Mucosa of rectum (tissue), 2 donors: Measurements from ENCODE around the gene RET.

ENCODE experiments used
- H3K27ac ChIP-seq, 2 donors: one replicate each; pipeline ENCODE4 v1.7.0; 2013; ENCODE audit warnings: inconsistent platforms in 2 of 2, low read depth in 2 of 2, low read length in 2 of 2
- H3K27me3 ChIP-seq, 2 donors: one replicate each; pipeline ENCODE4 v1.7.0; 2013; ENCODE audit warnings: low read length in 2 of 2; ENCODE audit not compliant: control insufficient read depth in 2 of 2, insufficient read depth in 2 of 2
- H3K36me3 ChIP-seq, 2 donors: one replicate each; pipeline ENCODE4 v1.7.0; 2013; ENCODE audit warnings: low read length in 2 of 2; ENCODE audit not compliant: control insufficient read depth in 2 of 2, insufficient read depth in 2 of 2
- H3K4me1 ChIP-seq, 2 donors: one replicate each; pipeline ENCODE4 v1.7.0; 2013; ENCODE audit warnings: low read length in 2 of 2, mild to moderate bottlenecking in 1 of 2; ENCODE audit not compliant: control insufficient read depth in 2 of 2, insufficient read depth in 2 of 2
- H3K4me3 ChIP-seq, 2 donors: one replicate each; pipeline ENCODE4 v1.7.0; 2013; ENCODE audit warnings: low read length in 2 of 2
- H3K9ac ChIP-seq, 2 donors: one replicate each; pipeline ENCODE4 v1.7.0; 2013; ENCODE audit warnings: low read length in 2 of 2, low read depth in 1 of 2, mild to moderate bottlenecking in 1 of 2
- H3K9me3 ChIP-seq, 2 donors: one replicate each; pipeline ENCODE4 v1.7.0; 2013; ENCODE audit warnings: low read length in 2 of 2; ENCODE audit not compliant: control insufficient read depth in 2 of 2
- donor health status: healthy.
- donor health status: Normal muscosa, but diverticular disease.

RET gene

DNA sequence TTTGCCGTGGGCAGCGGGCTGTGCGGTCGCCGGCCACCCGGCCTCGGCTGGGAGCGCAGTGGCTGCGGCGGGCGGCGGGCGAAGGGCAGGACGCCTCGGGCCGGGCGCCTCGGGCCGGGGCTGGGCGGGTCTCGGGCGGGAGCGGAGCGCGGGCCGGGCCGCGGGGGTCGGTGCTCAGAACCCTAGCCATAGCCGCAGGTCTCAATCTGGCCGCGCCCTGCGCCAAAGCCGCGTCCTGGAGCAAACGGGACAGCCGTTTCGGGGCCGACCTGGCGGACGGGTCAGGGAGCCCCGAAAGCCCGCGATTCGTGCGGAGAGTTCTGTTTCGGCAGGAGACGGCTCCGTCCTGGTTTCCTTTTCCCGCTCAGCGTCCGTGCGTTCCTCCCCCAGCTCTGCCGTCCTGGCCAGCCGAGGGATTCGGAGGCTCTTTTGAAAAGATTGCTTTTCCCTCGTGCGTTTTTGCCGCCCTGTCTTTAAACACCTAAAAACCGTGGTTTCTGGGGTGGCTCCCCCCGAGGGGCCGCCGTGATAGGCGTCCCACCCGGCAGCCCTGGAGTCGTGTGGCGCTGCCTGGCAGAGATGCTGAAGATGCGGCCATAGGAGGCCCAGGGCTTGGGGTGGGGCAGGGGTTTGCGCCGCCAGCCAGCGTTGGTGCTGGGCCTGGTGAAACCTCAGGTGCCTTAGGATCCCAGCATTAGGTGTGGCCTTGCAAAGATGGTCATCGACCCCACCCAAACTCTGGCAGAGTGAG, 727 bp downstream of the RET start:
- Histone ChIP-seq H3K27ac (no peak overlapping the region), H3K9ac (no peak overlapping the region), H3K9me3 (no peaks in the 10 kb centered on the region), H3K36me3 (no peaks in the 10 kb centered on the region), H3K4me3 (peak overlapping the region; percentile 22 to 30), H3K4me1 (peaks cover 0 to 9% of the 10 kb centered on the region in 2 donors), H3K27me3 (peaks cover 3 to 13% of the 10 kb centered on the region in 2 donors)

DNA sequence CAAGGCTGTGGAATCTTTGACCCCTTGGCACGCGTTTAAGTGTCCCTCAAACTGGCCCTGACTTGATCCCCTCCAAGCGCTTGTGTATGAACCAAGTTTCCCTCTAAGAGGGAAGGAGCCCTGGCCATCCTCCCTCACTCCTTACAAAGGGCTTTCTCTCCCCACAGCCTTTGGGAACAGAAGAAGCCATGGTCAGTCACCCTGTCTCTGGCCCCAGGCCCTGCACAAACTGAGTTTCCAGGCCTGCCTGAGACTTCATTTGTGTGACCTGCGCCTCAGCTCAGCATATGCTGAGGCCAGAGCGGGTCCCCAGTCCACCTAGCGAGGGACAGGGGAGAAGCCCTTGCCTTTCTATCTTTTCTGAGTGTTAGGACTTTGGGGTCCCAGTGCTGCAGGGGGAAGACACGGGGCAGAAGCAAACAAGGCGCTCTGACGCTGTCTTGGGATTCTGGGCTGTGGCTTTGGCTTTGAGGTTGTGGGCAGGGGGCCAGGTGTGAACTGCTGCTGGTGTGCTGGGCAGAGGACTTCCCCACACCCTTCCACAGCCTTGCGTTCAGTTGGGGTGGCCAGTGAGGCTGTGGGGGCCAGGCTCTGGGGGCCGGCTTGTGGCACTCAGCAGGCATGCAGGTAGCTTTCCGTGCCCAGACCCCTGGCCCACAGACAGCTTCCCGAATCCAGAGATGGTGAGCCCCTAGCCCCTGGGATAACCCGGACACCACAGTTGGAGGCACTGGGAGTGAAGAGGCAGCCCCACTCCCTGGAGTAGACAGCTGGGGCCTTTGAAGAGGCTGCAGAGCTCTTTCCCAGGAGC, 1.5 kb downstream of the RET start:
- no peak overlapping the region for H3K9ac ChIP-seq
- H3K4me1 ChIP-seq, result peaks cover 0 to 9% of the 10 kb centered on the region in 2 donors
- H3K4me3 ChIP-seq, result peak overlapping the region; percentile 22 to 30
- H3K9me3 ChIP-seq, result no peaks in the 10 kb centered on the region
- peaks cover 3 to 10% of the 10 kb centered on the region in 2 donors for H3K27me3 ChIP-seq
- H3K36me3 ChIP-seq, result no peaks in the 10 kb centered on the region
- H3K27ac ChIP-seq, result no peak overlapping the region

DNA sequence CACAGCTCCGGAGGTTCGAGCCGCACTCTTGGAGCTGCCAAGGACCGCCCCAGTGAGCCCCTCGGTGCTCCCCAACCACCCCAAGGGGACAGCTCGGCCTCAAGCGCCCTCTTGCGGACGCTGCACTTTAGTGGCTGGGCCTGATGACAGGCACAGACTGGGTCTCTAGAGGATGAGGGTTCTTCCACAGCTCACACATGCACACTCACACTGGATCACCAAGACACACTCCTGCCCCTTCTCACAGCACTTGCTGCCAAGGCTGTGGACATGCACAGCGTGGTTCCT, 2.1 kb downstream of the RET start:
- Histone ChIP-seq H3K36me3 (no peaks in the 10 kb centered on the region), H3K4me1 (peaks cover 0 to 9% of the 10 kb centered on the region in 2 donors), H3K27ac (no peak overlapping the region), H3K4me3 (no peak overlapping the region), H3K9me3 (no peaks in the 10 kb centered on the region), H3K27me3 (peaks cover 3 to 8% of the 10 kb centered on the region in 2 donors), H3K9ac (no peak overlapping the region)

DNA sequence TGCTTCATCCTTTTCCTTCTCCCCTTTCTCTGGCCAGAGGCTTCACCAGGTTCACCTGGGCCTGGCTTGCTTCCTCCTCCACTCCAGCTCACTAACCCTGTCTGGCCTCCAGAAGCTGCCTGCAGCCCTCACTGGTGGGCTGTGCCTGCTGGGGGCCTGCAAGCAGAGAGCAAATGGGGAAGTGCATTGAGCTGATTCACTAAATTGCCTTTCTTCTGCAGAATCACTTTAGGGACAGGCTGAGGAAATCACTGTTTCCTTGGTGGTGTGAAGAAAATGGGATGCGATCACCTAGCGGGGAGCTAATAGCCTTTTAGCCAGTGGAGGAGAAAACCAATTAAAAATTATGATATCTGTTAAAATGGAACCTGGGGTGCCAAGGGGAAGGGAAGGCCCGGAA, 3.0 kb downstream of the RET start:
- no peak overlapping the region for H3K27ac ChIP-seq
- no peaks in the 10 kb centered on the region for H3K36me3 ChIP-seq
- no peak overlapping the region for H3K4me3 ChIP-seq
- no peaks in the 10 kb centered on the region for H3K9me3 ChIP-seq
- peaks cover 0 to 9% of the 10 kb centered on the region in 2 donors for H3K4me1 ChIP-seq
- H3K9ac ChIP-seq, result no peak overlapping the region
- peaks cover 3 to 8% of the 10 kb centered on the region in 2 donors for H3K27me3 ChIP-seq

DNA sequence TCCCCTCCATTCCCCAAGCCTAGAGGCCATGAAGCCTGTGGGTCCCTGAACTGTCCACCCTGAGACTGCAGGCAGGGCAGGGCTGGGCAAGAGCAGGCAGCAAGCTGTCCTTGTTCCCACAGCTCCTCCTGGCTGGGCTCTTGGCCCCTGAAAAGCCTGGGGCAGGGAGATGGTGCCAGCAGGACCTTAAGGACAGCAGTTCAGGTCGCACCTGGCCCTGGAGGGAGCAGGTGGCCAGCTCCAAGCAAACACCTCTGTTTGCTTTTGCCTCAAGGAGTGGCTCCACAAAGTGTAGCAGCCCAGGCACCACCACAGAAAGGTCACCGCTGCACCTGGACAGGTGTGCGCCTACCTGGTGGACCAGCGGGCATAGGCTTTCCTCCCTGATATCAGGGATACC, 5.2 kb downstream of the RET start:
- peaks cover 0 to 4% of the 10 kb centered on the region in 2 donors for H3K27me3 ChIP-seq
- H3K4me3 ChIP-seq, result no peak overlapping the region
- no peak overlapping the region for H3K9ac ChIP-seq
- peaks cover 0 to 3% of the 10 kb centered on the region in 2 donors for H3K4me1 ChIP-seq
- H3K27ac ChIP-seq, result no peak overlapping the region
- no peaks in the 10 kb centered on the region for H3K9me3 ChIP-seq
- no peaks in the 10 kb centered on the region for H3K36me3 ChIP-seq

DNA sequence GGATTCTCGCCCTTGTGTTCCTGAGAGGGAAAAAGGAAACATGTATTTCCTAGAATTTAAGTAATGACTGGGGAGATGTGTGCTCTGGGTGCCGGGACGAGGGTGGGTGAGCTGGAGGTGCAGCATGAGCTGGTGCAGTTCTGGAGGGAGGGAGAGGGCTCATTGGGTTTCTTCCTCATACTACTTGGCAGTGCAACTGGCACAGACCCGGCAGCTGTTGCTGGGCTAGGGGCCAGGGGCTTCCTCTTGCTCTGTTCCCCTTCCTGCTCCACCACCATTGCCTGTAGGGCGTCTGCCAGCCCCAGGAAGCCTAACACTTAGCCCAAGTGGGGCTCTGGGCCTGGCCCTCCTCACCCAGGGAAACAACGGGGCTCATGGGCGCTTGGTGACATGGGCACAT, 5.9 kb downstream of the RET start:
- Histone ChIP-seq H3K4me3 (no peak overlapping the region), H3K27me3 (peaks cover 0 to 4% of the 10 kb centered on the region in 2 donors), H3K9me3 (no peaks in the 10 kb centered on the region), H3K27ac (no peak overlapping the region), H3K9ac (no peak overlapping the region), H3K4me1 (peaks cover 0 to 3% of the 10 kb centered on the region in 2 donors), H3K36me3 (no peaks in the 10 kb centered on the region)

DNA sequence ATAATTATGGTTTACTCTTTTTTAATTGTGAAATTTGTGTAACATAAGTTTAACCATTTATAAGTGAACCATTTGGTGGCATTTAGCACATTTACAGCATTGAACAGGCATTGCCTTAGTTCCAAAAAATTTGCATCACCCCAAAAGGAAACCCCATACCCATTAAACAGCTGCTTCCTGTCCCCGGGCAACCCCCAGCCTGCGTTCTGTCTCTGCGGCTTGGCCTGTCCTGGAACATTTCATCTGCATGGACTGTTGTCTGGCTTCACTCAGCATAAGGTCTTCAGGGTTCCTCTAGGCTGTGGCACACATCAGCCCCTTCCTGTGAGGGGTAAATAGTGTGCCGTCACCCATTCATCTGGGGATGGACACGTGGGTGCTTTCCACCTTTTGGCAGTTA, 6.9 kb downstream of the RET start:
- Histone ChIP-seq H3K4me3 (no peak overlapping the region), H3K27me3 (peaks cover 0 to 4% of the 10 kb centered on the region in 2 donors), H3K4me1 (peaks cover 0 to 3% of the 10 kb centered on the region in 2 donors)

DNA sequence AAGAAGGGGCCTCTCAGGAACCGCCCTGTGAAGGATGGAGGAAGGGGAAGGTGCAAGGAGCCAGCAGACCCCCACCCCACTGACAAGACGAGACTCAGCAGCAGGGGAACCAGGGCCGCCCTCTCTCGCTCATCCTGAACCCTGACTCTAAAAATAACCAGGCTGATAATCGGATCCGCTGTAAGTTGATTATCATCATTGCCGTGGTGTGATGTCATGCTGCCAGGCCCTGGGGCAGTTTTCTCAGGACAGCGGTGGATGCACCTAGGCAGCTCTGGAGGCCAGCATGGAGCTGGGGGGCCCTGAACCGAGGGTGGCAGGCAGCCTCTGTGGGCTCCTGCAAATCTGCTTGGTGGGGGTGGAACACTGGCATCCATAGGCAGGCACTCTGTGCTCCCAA, 7.9 kb downstream of the RET start:
- Histone ChIP-seq H3K4me1 (peaks cover 0 to 3% of the 10 kb centered on the region in 2 donors), H3K27me3 (no peaks in the 10 kb centered on the region), H3K4me3 (no peak overlapping the region), H3K9ac (no peak overlapping the region), H3K36me3 (no peaks in the 10 kb centered on the region), H3K27ac (no peak overlapping the region), H3K9me3 (no peaks in the 10 kb centered on the region)

More for the DNA sequence above, 6.9 kb downstream of the RET start:
- Histone ChIP-seq H3K9ac (no peak overlapping the region), H3K36me3 (no peaks in the 10 kb centered on the region), H3K9me3 (no peaks in the 10 kb centered on the region), H3K27ac (no peak overlapping the region)

DNA sequence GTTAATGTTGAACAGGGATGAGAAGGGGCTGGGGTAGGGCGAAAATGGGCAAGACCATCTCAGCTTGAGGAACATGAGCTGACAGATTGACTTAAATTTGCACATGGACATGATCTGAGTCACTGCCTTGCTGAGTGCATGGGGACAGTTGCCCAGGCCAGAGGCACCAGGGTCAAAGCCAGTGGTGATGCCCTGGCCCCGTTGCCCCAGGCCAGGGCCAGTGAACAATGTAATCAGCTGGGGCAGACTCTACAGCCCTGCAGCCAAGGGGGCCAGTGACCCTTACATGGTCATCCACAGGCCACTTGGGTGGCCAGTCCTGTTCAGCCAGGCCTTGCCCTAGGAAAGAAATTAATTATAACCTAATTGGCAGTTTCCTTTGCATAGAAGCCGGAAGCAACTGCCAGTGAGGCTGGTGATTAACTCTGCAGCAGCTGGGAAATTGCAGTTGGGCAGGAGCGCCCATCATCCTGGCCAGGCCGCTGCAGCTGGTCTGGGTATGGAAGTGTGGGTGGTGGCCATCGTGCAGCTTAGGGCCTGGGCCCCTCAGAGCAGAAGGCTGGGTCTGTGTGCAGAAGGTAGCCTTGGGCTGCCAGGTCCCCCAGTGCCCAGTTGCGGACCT, 9.6 kb downstream of the RET start:
- Histone ChIP-seq H3K27ac (no peak overlapping the region), H3K9me3 (no peaks in the 10 kb centered on the region), H3K4me1 (peaks cover 0 to 3% of the 10 kb centered on the region in 2 donors), H3K9ac (no peak overlapping the region), H3K27me3 (no peaks in the 10 kb centered on the region), H3K4me3 (no peak overlapping the region), H3K36me3 (no peaks in the 10 kb centered on the region)

DNA sequence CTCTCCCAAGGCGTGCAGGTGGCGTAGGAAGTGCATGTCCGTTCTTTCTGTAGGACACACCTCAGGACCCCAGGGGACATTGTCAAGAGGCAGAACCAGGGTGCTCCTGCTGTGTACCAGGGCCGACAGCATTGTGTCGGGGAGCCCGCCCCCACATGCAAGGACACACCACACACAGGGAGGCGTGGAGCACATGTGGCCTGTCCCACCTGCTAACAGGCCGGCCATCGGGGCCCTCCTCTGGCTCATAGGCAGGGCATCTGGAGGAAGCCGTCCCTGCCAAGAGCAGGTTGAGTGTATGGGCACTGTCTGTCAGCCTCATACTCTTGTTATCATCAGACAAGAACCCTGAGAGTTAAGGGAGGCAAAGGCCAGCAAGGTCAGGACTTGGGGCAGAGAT, 12.7 kb downstream of the RET start:
- Histone ChIP-seq H3K36me3 (no peaks in the 10 kb centered on the region), H3K9me3 (no peaks in the 10 kb centered on the region), H3K9ac (no peak overlapping the region), H3K4me1 (no peaks in the 10 kb centered on the region), H3K27ac (no peak overlapping the region), H3K27me3 (no peaks in the 10 kb centered on the region), H3K4me3 (no peak overlapping the region)
